DMS 273 (cell line): Measurements from ENCODE around the gene MAGEF1.

Experiments used
- DNase-seq: peaks from one replicate; lab custom pipeline; 2025; ENCODE audit not compliant: unreplicated experiment; lab: John Stamatoyannopoulos, UW

MAGEF1 gene, protein sequence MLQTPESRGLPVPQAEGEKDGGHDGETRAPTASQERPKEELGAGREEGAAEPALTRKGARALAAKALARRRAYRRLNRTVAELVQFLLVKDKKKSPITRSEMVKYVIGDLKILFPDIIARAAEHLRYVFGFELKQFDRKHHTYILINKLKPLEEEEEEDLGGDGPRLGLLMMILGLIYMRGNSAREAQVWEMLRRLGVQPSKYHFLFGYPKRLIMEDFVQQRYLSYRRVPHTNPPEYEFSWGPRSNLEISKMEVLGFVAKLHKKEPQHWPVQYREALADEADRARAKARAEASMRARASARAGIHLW

DNA sequence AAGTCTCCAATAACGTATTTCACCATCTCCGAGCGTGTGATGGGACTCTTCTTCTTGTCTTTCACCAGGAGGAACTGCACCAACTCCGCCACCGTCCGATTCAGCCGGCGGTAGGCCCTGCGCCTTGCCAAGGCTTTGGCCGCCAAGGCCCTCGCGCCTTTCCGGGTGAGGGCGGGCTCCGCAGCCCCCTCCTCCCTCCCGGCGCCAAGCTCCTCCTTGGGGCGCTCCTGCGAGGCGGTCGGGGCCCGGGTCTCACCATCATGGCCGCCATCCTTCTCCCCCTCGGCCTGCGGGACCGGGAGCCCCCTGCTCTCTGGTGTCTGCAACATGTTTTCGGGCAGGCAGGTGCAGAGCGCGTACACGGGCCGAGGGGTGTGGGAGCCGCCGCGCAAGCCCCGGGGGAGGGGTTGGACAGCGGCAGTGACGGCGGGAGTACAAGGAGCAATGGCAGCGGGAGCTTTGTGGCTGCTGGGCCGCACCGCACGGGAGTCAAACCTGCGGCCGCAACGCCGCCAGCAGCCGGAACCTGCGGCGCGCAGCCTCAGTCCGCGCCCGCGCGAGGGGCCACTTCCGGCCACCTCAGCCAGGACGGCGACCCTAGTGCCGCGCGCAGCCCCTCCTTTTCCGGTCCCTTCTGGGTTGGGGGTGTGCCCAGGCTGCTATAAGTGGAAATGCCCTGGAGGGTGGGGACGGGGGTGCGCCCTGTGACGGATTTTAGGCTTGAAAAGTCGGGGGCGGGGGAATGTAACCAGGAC, at the start of gene MAGEF1:
Gene MAGEF1, minus strand, starts transcription at position 572 of the 755 bp plus-strand sequence. Its CDS starts 243 bp downstream, at position 329.
- peak; percentile 97 for DNase-seq

DNA sequence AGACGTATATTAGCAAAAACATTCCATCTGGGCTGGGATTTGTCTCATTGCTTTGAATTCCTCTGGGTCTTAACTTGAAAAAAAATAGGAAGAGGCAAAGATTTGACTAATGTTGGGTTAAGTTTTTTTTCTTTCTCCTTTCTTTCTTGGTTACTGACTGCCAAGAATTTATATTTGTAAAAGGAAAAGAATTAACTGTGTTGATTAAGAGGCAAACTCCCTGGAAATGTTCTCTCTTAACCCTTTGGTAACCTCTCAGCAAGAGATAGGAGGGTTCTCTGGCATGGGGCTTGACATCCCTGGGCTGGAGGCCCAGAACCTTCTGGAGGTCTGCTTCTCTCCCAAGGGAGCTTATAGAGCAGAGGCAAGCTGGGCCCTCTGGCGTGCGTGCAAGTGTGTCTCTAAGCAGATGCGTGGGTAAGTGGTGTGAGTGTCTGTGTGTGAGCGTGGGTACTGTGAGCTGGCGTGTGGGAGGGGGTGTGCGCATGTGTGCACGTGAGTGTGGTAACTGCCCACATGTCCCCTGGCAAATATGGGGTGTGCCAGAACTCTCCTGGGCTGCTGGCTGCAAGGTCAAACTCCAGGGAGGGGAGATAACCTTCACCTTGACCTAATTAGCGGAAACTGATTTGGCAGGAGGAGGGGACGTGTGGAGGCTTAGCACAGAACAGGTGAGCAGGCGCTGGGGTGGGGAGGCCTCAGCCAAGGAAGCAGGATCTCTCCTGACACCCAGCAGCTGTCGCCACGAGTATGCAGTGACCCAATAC, 49.4 kb upstream of the MAGEF1 start:
- peak; percentile 37 for DNase-seq

DNA sequence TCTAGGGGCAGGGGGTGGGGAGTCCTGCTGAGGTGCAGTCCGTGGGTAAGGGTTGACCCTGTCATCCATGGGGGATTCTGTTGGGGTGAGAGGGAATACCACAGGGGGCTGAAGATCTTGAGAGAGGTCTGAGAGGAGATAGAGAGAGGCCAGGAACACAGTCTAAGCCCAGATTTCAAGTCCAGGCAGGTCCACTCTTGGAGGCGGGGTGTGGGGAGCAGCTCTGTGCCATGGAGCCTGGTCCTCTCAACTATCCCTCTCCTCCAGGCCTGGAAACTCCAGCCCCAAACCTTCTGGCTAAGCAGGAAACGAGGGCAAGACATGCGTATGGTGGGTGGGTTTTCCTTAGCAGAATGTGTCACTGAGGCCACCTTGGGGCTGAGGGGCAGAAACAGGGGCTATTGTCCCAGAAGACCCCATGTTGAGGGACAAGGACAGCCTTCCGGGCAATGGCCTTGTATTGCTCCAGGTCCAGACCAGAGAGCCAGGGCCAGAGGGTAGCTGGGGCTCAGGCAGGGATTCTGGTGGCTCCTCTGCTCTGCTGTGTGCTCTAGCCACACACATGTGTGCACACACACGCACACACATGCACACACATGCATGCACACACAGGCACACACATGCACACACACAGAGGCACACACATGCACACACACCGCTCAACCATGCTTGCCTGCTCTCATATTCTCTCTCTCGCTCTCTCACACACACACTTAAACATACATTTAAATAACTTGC, 48.6 kb upstream of the MAGEF1 start:
- no peak for DNase-seq

DNA sequence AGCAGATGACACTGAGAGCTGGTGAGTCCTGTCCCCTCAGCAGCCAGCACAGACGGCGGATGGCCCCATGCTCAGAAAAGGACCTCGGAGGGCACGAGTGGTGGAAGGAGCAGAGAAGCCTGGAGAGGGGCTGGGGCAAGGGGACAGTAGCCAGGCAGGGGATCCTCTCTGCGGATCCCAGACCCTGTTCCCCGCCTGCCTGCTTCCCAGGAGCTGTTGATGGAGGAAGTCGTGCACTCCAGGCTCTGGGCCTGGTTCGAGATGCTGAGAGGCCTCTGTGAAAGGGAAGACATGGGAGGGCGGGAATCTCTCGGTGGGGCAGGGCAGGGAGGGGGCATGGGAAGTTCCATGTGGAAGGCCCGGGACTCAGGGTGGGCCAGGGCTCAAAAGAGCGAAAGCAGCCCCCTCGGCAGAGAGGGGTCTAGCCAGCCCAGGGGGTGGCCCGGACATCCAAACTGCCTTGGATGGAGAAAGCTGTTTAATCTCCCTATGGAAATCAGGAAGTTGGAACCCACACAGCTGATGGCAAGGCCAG, 47.9 kb upstream of the MAGEF1 start:
- no peak for DNase-seq

DNA sequence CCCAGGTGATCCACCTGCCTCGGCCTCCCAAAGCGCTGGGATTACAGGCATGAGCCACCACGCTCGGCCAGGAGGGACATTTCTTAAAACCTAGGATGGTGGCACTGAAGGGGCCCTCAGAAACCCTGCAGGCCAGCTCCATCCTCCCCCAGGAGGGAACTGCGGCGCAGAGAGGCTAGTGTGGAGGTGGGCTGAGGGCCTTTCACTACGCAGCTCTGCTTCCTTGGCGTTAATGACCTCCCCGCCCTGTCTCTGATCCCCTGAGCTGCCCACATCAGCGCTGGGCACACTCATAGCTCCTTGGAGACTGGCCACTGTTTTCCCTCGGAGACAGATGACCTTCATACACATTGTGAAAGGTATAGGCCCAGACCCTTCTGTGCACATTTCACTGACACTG, 46.2 kb upstream of the MAGEF1 start:
- DNase-seq = no peak

DNA sequence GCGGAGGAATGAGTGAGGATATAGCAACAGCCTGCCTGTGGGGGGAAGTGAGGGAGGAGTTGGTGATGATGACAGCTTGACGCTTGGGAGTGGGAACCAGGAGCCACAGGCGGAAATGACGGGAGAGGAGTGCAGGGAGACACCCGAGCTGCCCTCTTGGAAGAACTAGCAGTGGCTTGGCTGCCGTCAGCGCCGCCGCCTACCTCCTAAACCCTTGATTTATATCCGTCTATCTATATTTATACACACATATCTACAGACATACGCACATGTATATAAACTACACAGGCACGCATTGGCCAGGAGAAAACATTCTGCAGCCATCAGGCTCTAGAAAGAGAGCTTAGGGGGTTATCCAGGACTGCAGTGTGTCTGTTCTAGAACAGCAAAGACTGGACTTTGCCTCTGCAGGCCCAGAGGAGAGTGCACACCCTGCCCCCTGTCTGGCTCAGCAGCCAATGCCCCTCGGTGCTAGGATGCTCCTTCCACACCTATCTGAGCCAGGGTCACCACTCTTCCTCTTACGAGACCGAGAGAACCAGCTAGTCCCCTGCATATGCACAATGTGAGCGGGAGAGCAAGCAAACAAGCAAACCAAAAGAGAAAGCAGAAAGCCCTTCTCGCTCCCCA, 45.3 kb upstream of the MAGEF1 start:
- DNase-seq = no peak

DNA sequence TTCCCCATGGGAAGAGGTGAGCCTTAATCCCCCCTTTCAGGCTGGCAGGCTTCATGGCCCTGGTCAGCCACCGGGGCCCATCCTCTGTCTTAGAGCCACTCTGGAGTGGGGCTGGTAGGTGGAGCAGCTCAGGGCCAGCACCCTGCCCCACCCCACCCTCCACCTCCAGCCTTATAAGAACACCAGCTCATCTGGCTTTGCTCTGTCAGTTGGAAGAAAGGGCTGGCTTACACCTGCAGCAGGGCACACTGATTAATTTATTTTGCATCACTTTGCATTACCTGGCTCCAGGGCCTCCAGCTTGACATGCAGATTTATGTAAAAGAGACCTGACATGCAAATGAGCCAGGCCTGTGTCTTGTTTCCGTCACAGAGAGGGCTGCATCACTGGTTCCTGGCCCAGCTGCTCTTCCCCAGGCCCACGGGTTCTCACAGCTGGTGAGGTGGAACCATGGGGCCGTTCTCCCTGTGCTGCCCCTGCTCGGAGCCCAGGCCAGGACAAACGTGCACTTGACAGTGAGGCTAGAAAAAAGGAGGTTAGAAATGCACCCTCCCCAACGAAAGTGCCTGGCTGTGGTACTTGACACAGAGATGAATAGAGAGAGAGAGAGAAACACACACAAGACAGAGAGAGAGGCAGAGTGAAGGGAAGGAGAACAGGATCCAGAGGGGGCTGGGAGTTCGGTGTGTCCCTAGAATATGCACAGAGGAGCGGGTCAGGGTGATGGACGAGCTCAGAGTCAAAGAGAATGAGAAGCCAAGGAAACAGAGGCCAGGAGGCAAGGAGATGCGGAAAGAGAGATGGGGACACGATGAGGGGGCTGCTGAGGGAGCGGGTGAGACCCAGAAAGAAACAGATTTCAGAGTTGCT, 44.5 kb upstream of the MAGEF1 start:
- DNase-seq = no peak

DNA sequence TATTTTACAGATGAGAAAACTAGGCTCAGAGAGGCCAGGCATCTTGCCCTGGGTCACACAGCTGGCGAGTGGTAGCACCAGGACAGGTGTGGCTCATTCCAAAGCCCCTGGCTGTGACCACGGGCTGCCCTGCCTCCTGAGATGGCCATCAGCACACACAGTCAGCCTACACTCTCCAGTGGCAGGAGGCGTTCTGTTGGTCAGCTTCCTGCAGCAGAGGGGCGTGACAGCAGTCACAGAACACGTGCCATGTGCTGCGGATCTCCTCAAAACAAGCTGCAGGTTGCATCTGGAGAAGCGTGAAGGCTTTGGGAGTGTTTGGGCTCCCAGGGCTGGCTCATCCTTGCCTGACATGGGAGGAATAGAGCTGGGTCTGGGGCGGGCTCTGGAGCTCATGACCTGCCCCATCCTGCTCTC, 43.5 kb upstream of the MAGEF1 start:
- DNase-seq = no peak

DNA sequence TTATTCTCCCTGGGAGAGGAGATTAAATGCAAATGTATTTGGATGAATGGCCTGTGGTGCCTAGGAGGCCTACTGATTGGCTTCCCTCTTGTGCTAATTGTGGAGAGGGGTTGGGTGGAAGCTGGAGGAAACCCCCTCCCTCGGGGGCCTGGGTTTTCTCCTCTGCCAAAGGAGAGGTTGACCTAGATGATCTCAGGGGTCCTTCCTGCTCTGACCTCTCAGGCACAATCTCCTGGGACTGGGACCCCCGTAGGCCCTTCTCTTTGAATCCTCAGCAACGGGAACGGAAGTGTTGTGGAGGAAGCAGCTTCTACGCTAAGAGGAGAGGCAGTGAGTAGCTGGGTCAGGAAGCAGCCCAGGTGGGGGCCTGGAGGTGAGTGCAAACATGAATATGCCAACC, 40.5 kb upstream of the MAGEF1 start:
- no peak for DNase-seq

DNA sequence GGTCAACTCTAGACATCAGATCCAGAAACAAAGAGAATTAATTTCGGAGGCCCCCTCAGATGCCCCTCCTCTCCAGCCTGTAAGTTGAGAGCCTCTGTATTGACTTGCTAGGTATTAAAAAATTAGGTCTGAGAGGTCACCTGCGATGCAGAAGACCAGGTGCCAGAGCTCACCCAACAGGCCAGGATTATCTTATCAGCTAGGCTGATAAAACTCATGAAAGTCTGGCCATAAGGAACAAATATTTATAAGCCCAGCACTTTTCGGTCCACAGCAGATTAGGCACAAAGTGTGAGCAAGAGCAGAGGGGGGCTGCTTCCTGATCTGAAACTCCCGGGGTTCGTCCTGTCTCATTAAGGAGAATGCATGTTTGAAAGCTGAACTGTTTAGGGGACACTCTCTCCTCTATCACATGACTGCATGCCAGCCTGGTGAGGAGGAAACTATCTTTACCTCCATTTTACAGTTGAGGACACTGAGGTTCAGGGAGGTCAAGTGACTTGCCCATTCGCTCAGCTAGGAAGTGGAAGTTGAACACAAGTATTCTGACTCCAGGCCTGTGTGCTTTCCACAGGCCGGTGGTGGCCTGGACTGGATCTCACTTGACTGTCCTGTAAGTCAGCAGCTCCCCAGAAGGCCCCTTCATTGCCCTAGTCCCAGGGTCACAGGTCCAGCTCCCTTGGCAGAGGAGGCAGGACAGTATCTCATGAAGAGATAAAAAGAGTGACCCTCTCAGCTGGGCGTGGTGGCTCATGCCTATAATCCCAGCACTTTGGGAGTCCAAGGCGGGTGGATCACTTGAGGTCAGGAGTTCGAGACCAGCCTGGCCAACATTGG, 39.6 kb upstream of the MAGEF1 start:
- no peak for DNase-seq

DNA sequence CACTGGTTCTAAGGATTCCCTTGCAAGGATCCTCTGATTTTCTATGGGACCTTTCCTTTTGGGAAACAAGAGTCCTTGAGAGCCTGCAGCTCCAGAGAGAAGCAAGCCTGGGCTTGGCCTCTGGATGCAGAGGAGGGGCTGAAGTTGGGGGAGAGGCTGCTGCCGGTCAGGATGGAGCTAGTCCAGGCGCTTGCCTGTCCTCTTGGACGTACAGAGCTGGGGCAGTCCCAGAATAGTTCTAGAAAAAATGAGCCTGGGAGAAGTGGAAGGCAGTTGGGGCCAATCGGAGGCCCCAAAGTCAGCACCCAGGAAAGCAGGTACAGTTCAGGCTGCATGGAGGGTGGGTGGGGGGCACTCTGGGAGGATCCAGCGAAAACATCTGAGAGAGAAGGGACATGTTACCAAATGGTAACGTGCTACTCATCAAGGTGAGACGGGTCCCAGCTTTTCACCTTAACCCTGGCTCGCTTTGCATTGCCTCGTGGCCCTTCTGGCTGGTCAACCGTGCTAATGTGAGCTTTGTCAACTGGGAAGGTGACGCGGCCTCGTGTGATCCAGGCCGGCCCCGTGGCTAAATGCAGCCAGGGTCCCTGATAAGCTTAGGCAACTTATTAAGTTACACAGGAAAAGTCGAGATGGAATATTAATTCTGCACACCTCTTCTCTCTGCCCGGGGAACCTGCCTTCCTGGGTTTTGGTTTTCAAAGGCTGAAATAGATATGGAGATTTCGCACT, 38.7 kb upstream of the MAGEF1 start:
- DNase-seq = no peak

DNA sequence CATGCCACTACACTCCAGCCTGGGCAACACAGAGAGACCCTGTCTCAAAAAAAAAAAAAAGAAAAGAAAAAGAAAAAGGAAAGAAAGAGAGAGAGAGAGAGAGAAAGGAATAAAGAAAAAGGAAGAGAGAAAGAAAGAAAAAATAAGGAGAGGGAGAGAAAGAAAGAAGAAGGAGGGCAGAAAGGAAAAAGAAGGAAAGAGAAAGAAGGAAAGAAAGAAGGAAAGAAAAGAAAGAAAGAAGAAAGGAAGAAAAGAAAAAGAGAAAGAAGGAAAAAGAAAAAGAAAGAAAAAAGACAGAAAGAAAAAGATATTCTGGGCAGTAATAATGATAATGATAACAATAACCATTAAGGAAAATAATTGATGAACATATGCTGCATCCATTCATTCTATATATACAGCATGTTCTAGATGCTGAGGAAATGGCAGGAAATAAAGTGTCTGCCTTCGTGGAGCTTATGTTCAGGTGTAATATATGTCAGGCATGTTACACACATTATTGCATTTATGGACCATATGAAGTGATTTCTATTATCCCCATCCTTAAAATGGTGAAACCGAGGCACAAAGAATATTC, 37.4 kb upstream of the MAGEF1 start:
- DNase-seq = no peak

DNA sequence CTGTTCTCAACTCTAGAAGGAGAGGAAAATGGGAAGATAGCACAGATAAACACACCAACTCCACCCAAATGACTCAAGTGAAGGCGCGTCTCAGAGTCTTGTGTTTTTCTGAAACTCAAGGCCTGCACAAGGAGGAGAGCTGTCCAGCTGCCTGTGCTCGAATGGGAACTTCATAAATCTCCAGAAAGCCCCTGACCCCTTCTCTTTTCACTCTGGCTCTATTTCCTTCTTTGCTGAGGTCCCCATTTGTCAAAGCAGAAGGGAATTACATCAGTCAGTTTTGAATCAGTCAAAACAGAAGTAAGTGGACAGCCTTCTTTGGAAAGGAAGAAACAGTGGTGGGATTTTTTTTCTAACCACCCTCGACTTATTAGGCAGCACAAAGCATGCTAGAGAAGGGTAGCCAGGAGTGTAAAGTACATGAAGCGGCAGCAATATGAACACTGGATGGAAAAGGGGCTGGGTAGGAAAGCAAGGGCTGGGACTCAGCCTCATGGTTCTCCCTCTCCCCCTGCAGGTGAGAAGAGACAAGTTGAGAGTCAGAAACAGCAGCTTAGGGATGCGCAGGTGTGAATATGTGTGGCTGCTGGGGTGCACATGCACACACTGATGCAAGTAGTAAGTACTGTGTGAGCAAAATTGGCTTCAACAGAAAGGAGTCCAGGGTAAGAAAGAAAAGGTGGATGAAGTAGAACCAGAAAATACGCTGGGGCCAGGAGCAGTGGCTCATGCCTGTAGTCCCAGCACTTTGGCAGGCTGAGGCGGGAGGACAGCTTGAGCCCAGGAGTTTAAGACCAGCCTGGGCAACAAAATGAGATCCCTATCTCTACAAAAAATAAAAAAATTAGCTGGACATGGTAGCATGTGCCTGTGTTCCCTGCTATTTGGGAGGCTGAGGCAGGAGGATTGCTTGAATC, 36.6 kb upstream of the MAGEF1 start:
- peak; percentile 62 for DNase-seq

DNA sequence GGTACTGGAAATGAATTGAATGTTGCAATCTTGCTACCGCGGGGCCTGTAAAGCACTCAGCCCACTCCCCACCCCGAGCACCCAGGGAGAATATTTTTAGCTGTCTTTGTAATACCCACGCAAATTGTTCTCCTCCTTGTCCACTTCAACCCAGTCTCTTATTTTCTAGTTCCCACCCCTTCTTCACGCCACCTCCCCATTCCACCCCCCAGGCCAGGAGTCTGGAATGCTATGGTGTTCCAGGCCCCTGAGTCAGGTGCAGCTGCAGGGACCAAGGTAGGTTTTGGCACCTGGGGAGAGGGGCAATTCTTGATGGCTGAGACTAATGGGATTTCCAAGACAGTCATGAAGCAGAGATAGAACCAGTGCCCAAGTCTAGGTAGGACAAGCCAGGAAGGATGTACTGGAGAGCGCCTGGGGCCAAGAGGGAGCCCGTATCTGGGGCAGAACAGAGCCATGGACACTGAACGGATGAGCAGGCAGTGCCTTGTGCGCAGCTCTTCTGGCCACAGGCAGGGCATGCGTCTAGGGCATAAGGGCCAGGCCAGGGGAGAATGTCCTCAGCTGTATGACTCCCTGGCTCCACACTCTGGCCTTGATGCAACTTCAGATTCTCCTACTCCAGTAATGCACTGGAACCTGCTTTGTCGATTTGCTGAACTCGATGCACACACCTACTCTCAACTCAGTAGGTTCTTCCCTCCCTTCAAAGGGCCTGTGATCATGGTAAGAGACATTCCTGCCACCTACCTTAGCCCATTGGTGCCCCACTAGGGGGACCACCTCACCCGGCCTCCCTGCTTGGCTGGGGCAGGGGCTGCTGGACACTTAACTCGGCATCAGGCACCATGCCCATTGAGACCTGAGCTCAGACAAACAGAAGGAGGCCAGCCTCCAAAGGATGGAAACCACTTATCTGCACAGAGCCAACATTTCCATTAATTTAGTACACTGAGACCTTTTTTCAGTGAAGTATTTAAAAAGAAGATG, 34.6 kb upstream of the MAGEF1 start:
- DNase-seq = no peak

DNA sequence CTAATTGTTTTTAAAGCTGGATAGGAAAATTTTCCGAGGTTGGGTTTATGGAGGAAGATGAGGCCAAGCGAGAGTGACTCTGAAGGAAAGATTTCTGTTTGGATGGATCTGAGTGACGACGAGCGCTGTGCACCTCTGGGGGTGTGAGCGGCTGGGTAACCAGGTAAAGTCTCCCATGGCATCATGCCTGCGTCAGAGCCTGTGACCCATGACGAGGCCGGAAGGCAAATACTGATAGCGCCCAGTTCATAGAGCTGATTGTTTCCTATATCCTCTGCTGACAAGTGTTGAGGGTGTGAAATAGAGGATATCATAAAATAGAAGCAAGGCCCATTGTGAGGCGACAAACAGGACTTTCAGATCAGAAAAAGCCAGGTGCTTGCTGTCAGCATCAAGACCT, 33.7 kb upstream of the MAGEF1 start:
- DNase-seq = no peak
